H1 (cell line): ENCODE data around the gene ABCF2. TPM values are rescaled to one million over a fixed set of nuclear protein-coding genes. Genes with fewer than 3 reads are reported as not detected.

Experiments used
- CHD7 ChIP-seq: fragments of 300-600 bp; sonication (generic); IDR thresholded peaks from 2 replicates; pipeline ENCODE4 v1.7.1; 2012; ENCODE audit warnings: low read length, moderate library complexity, mild to moderate bottlenecking, inconsistent platforms; ENCODE audit not compliant: insufficient replicate concordance
- CTCF ChIP-seq, 3 experiments: IDR thresholded peaks; 1 replicate in 2 of 3; 2 replicates in 1 of 3; pipeline versions ENCODE4 v1.5.1 to v1.6.1; 2011; ENCODE audit warnings: low read length in 3 of 3, mild to moderate bottlenecking in 3 of 3, inconsistent platforms in 2 of 3, low read depth in 1 of 3, moderate library complexity in 1 of 3; ENCODE audit not compliant: insufficient read depth in 1 of 3; ENCODE audit errors: control extremely low read depth in 1 of 3
- E2F6 ChIP-seq: IDR thresholded peaks from 2 replicates; pipeline ENCODE4 v1.6.1; 2012; ENCODE audit warnings: inconsistent platforms
- EGR1 ChIP-seq: IDR thresholded peaks from 2 replicates; pipeline ENCODE4 v1.6.1; 2011; ENCODE audit warnings: low read depth, low read length, borderline replicate concordance
- RBBP5 ChIP-seq: IDR thresholded peaks from 2 replicates; pipeline ENCODE4 v1.7.1; 2012; ENCODE audit warnings: low read depth, mild to moderate bottlenecking, inconsistent platforms, low read length, moderate library complexity, borderline replicate concordance
- RNF2 ChIP-seq: fragments of 200-900, 300-1000 bp; sonication (generic); IDR thresholded peaks from 2 replicates; pipeline ENCODE4 v1.7.1; 2016; ENCODE audit warnings: borderline replicate concordance, low read depth, mild to moderate bottlenecking, antibody characterized with exemption, low read length; ENCODE audit not compliant: poor library complexity, severe bottlenecking; ENCODE audit errors: missing control alignments
- polyA plus RNA-seq, 7 experiments: library from polyadenylated mRNA; depleted of rRNA in 3 of 7; stranded (reverse) in 5 of 7; unstranded in 2 of 7; fragments of >200 nt in 5 of 7; fragments of 200-250 nt in 2 of 7; gene quantifications; 1 replicate in 5 of 7; 2 replicates in 1 of 7; 4 replicates in 1 of 7; pipeline versions ENCODE4 v1.2.1 to v1.2.3, GENCODE V29; 2011 to 2013; ENCODE audit warnings: missing spikeins in 2 of 7, mixed read lengths in 2 of 7
- total RNA-seq: library from RNA; stranded (reverse); fragmentation: NEBNext Ultra II Directional; extraction: Animal tissue kit (Norgen Biotek cat#: 25700); gene quantifications from 2 replicates; pipeline ENCODE4 v1.2.1, GENCODE V29; 2021

Gene ABCF2
- total and polyA plus RNA-seq, 2 of the 8 experiments (the other 6 are each of a cell fraction or from before 2014, with no cell fraction given): 28.0 to 55.0 TPM

- no peak for TF ChIP-seq CTCF (IDR thresholded peaks at IDR 0.05; ENCODE audit: control extremely low read depth in 1 of 3, insufficient read depth in 1 of 3, low read depth in 1 of 3, low read length in 3 of 3)
- TF ChIP-seq RNF2: no peak
- no peak for TF ChIP-seq E2F6
- TF ChIP-seq CHD7: no peak
- TF ChIP-seq RBBP5: no peak
- no peak for TF ChIP-seq EGR1
Observed at GRCh38 chr7:151215396-151215795, 11.6 kb downstream of the ABCF2 start (continued).
